ENCODE data around the gene SHISA7. TPM values are rescaled to one million over a fixed set of nuclear protein-coding genes. Genes with fewer than 3 reads are reported as not detected.
"Not testable (repeated sequence)": the region's sequence is repeated elsewhere in the genome, so short reads cannot be mapped to it uniquely, and the experiment has no call there.

Gene SHISA7
- total RNA-seq, 1 donor from 2014 or later, result 0.22 TPM

DNA sequence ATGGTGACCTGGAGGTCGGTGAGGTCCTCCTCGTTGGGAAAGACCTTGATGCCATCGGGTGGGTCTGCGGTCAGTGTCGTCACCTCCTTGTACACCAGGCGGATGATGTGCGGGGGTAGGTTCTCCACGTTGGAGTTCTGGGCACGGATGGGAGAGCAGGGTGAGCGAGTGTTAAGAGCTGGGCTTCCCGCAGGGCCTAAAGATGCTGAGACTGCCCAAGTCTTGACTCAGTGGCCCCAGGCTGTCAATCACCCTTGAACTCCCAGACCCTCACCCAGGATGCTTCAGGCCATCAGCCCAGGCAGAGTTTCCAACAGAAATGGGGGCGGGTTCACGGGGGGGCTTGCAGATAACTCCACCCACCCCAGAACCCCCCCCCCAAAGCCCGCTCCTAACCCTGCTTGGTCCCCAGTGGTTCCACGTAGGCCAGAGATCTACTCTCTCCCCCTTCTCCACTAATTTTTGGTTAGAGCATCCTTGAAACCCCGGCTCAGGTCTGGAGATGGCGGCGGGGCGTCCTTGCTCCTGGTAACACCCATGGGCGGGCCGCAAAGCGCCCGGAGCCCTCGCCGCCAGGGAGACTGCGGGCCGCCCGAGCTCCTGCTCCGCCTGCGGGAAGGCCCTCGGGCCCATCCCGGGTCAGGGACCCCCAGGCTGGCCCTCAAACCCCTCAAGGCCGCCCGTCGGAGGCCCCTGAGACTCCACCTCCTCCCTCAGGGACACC lies 36.1 kb downstream of the SHISA7 start:
- Mint-ChIP-seq H3K4me1 (ENCODE audit: unreplicated experiment) (peaks cover 18% of the 10 kb centered on the region), H3K27me3 (peaks cover 11% of the 10 kb centered on the region), H3K4me3 (peak overlapping the region; percentile 97), H3K9me3 (peaks cover 5% of the 10 kb centered on the region), H3K36me3 (peaks cover 17% of the 10 kb centered on the region), H3K27ac (peak overlapping the region; percentile 54)
- no peak for DNase-seq (ENCODE audit: extremely low spot score, unreplicated experiment)
- TF ChIP-seq, protein P1, sequence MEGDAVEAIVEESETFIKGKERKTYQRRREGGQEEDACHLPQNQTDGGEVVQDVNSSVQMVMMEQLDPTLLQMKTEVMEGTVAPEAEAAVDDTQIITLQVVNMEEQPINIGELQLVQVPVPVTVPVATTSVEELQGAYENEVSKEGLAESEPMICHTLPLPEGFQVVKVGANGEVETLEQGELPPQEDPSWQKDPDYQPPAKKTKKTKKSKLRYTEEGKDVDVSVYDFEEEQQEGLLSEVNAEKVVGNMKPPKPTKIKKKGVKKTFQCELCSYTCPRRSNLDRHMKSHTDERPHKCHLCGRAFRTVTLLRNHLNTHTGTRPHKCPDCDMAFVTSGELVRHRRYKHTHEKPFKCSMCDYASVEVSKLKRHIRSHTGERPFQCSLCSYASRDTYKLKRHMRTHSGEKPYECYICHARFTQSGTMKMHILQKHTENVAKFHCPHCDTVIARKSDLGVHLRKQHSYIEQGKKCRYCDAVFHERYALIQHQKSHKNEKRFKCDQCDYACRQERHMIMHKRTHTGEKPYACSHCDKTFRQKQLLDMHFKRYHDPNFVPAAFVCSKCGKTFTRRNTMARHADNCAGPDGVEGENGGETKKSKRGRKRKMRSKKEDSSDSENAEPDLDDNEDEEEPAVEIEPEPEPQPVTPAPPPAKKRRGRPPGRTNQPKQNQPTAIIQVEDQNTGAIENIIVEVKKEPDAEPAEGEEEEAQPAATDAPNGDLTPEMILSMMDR (conservative IDR thresholded peaks at IDR 0.05), result no peak

DNA sequence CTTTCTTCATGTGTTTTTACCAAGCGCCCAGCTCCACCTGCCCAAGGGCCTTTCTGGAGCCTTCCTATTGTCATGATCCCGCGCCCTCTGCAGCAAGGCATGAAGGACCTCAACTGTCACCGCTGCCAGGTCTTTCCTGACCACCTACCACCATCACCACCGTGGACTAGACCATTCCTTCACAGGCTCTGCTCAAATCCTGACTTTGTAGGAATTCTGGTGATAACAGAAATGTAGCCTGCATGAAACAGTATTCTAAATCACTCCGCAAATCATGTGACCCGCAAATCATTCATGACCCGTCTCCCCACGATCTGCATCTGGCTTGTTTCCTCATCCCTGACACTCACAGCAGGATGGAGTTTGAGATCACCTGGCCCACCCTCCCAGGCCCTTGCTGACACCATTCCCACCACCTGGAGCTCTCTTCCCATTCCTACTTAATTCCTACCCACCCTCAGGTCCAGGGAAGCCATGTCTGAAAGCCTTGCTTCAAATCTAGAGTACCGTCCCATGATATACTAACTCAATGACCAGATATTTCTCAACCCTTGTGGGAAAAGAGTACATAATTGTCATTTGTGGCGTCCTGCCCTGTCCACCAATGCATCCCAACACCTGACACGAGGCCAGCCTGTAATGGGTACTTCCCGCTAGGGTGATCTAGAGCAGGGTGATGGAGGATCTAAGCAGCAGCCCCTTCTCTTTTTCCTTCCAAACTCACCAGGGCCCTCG lies 36.8 kb downstream of the SHISA7 start:
- H3K27me3 Mint-ChIP-seq, result peaks cover 6% of the 10 kb centered on the region
- H3K9me3 Mint-ChIP-seq, result peaks cover 5% of the 10 kb centered on the region

DNA sequence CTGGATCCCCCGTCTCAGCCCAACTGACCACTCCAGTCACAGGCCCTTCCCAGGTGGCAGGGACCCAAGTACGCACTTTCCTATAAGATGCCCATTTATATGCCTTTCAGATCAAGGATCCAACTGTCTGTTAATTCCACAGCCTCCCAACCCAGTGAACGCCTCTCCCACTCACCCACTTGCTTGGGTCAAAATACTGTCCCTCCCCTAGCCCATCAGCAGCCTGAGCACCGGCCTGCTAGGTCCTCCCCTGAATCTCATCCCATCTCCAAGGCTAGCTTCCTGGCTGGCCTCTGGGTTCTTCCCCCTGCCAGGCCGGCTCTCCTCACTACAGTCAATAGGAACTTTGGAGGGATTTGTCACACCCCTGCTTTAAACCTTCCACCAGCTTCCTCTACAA lies 37.5 kb downstream of the SHISA7 start:
- H3K27me3 Mint-ChIP-seq, result peaks cover 3% of the 10 kb centered on the region
- peak overlapping the region; percentile 54 for H3K27ac Mint-ChIP-seq

More for the DNA sequence above, 36.8 kb downstream of the SHISA7 start:
- Mint-ChIP-seq H3K36me3 (peaks cover 20% of the 10 kb centered on the region), H3K27ac (peak overlapping the region; percentile 54), H3K4me1 (ENCODE audit: unreplicated experiment) (peaks cover 18% of the 10 kb centered on the region), H3K4me3 (peak overlapping the region; percentile 97)
- TF ChIP-seq, protein P1 (conservative IDR thresholded peaks at IDR 0.05), result no peak
- DNase-seq (ENCODE audit: extremely low spot score, unreplicated experiment), result no peak

DNA sequence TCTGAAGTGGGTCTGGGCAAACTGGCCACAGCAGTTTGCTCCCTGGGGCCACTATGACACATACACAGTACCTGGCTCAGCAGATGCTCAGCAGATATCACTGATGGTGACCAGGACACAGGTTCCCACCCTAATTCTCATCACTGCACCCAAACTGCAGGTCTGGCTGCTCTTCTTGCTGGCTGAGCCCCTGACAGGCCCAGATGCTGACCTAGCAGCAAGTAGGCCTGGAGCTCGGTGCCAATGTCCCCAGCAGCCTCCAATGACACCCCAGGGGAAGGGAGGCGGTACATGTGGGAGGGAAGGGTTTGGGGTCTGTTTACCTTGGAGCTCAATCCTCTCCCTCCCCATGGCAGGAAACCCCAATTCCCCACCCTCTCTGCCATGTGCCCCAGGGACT lies 40.6 kb downstream of the SHISA7 start:
- DNase-seq (ENCODE audit: extremely low spot score, unreplicated experiment), result no peak
- Mint-ChIP-seq H3K4me3 (no peak overlapping the region), H3K4me1 (ENCODE audit: unreplicated experiment) (peaks cover 14% of the 10 kb centered on the region), H3K36me3 (peaks cover 28% of the 10 kb centered on the region), H3K9me3 (no peaks in the 10 kb centered on the region), H3K27me3 (no peaks in the 10 kb centered on the region), H3K27ac (no peak overlapping the region)
- TF ChIP-seq, protein P1 (conservative IDR thresholded peaks at IDR 0.05), result no peak

More for the DNA sequence above, 37.5 kb downstream of the SHISA7 start:
- Mint-ChIP-seq H3K9me3 (peaks cover 5% of the 10 kb centered on the region), H3K4me3 (peak overlapping the region; percentile 97), H3K36me3 (peaks cover 21% of the 10 kb centered on the region), H3K4me1 (ENCODE audit: unreplicated experiment) (peaks cover 18% of the 10 kb centered on the region)
- TF ChIP-seq, protein P1 (conservative IDR thresholded peaks at IDR 0.05), result no peak
- DNase-seq (ENCODE audit: extremely low spot score, unreplicated experiment), result no peak

DNA sequence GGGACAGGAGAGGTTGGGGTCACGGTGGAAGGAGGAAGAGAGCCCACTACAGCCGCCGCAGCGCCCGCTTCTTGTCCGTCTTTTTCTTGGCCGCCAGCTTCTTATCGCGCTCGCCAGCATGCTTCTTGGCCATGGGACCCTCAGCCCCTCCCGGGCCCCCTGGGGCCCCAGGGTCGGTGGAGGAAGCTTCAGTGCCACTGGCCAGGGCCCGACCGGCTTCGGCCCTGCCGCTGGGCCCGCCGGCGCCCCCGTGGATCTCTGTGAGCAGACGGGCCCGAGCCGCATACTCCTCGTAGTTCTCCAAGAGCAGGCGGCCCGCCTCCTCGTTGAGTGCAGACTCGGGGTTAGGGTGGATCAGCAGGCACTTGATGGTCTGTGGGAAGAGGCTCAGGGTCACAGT lies 41.7 kb downstream of the SHISA7 start:
- H3K27ac Mint-ChIP-seq; H3K4me1 Mint-ChIP-seq (ENCODE audit: unreplicated experiment); H3K9me3 Mint-ChIP-seq; DNase-seq (ENCODE audit: extremely low spot score, unreplicated experiment); H3K27me3 Mint-ChIP-seq; H3K4me3 Mint-ChIP-seq: not testable (repeated sequence)
- H3K36me3 Mint-ChIP-seq, result peaks cover 24% of the 10 kb centered on the region
